ENCODE results near the gene TRIM65.

TRIM65 gene

DNA sequence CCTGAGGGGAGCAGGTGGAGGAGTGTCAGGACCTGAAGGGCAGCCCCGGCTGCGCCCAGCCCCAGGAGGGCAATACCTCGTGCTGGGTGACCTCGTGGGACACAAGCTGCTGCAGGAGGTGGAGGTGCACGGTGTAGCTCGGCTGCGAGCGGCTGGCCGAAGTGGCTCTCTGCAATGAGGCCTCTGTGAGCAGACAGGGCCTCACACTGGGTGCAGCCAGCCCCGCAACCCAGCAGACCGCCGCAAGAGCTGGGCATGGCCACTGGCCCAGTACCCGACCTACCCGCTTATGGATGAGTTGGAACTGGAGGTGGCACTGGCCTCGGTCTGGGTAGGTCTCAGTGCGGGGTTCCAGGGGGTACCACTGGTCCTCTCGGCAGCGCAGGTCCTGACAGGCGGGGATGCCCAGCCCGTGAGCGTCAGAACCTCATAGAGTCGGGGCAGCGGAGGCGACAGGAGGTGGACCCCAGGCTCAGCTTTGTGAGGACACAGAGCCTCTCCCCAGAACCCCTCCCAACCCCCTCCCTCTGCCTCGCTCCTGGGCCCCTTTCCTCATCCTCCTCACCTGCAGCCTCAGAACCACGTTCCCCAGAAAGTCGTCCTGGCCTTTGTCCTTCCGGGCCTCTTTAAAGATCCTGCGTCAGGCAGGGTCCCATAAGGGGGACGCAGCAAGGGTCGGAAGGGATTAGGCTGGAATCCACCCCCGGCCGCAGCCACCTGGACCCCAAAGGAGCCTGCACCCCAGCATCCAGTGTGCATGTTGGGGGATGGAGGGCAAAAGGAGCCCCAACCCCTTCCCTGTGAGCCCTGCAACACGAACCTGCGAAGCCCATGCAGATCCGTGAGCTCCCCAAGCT lies 56.6 kb downstream of the TRIM65 start:
- TF ChIP-seq, protein P1, sequence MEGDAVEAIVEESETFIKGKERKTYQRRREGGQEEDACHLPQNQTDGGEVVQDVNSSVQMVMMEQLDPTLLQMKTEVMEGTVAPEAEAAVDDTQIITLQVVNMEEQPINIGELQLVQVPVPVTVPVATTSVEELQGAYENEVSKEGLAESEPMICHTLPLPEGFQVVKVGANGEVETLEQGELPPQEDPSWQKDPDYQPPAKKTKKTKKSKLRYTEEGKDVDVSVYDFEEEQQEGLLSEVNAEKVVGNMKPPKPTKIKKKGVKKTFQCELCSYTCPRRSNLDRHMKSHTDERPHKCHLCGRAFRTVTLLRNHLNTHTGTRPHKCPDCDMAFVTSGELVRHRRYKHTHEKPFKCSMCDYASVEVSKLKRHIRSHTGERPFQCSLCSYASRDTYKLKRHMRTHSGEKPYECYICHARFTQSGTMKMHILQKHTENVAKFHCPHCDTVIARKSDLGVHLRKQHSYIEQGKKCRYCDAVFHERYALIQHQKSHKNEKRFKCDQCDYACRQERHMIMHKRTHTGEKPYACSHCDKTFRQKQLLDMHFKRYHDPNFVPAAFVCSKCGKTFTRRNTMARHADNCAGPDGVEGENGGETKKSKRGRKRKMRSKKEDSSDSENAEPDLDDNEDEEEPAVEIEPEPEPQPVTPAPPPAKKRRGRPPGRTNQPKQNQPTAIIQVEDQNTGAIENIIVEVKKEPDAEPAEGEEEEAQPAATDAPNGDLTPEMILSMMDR (IDR thresholded peaks at IDR 0.05), result no peak
- no peak for TF ChIP-seq ZFX (IDR thresholded peaks at IDR 0.05; ENCODE audit: borderline replicate concordance)
- no peak overlapping the region for H3K27ac ChIP-seq

Data from 22Rv1 (cell line).